Erythroblast (primary cell): ENCODE results near the gene EIF4A3.

ENCODE experiments used
- GATA1 ChIP-seq: IDR thresholded peaks from 2 replicates; pipeline ENCODE4 v1.6.1; 2011; ENCODE audit warnings: low read depth, mild to moderate bottlenecking, control low read depth, low read length, moderate library complexity
- POLR2A ChIP-seq: IDR thresholded peaks from 2 replicates; pipeline ENCODE4 v1.6.1; 2011; ENCODE audit warnings: mild to moderate bottlenecking, low read length

- TF ChIP-seq POLR2A (no peak), GATA1 (no peak)
Measured at GRCh38 chr17:80182845-80183223, 35.9 kb upstream of the EIF4A3 start.
